ENCODE data around the gene CA10. TPM values are rescaled to one million over a fixed set of nuclear protein-coding genes. Genes with fewer than 3 reads are reported as not detected.

Gene CA10
- total RNA-seq, 1 donor from 2014 or later, result 10.4 TPM

DNA sequence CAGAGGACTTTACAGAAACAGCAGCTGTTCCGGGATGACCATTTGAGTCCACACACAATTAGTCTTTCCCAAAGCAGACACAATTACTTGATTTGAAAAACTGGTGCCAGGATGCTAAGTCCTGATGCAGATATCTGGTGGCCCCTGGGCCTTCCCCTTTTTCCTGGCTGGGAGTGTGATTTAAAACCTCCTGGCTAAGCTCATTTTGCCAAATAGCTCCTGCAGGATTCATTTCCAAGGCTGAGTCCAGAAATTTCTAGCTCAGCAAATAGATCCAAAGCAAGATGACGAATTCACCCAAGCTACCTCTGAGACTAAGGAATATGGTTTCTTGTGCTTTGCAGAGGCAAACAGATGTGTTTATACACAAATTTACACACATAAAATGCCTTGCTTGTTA, 422.2 kb downstream of the CA10 start:
- H3K27me3 ChIP-seq (ENCODE audit: control insufficient read depth in 3 of 3, insufficient read depth in 3 of 3, low read length in 3 of 3), result no peaks in the 10 kb centered on the region
- no peaks in the 10 kb centered on the region for H3K4me1 ChIP-seq (ENCODE audit: control insufficient read depth in 3 of 3, insufficient read depth in 3 of 3, low read length in 3 of 3)
- no peak overlapping the region for H3K9ac ChIP-seq (ENCODE audit: low read depth in 1 of 3, low read length in 3 of 3)
- H3K4me3 ChIP-seq (ENCODE audit: low read length in 3 of 3), result no peak overlapping the region
- no peaks in the 10 kb centered on the region for H3K9me3 ChIP-seq (ENCODE audit: control insufficient read depth in 3 of 3, low read length in 3 of 3)
- no peaks in the 10 kb centered on the region for H3K36me3 ChIP-seq (ENCODE audit: control insufficient read depth in 3 of 3, insufficient read depth in 3 of 3, low read length in 3 of 3)
- H3K27ac ChIP-seq (ENCODE audit: low read depth, low read length), result no peak overlapping the region

DNA sequence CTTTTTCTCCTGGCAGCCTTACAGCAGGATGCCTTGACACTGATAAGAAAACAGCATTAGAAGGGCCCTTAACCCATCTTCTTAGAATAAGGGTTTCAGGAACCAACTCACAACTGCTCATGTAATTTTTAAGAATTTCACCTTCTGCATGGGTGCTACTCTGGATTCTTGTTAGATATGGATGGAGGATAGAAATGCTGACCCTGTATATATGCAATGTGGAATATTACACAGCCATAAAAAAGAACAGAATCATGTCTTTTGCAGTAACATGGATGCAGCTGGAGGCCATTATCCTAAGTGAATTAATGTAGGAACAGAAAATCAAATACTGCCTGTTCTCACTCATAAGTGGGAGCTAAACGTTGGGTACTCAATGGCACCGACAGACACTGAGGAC, 423.5 kb downstream of the CA10 start:
- Histone ChIP-seq H3K9ac (ENCODE audit: low read depth in 1 of 3, low read length in 3 of 3) (no peak overlapping the region), H3K4me1 (ENCODE audit: control insufficient read depth in 3 of 3, insufficient read depth in 3 of 3, low read length in 3 of 3) (no peaks in the 10 kb centered on the region), H3K4me3 (ENCODE audit: low read length in 3 of 3) (no peak overlapping the region), H3K36me3 (ENCODE audit: control insufficient read depth in 3 of 3, insufficient read depth in 3 of 3, low read length in 3 of 3) (no peaks in the 10 kb centered on the region), H3K9me3 (ENCODE audit: control insufficient read depth in 3 of 3, low read length in 3 of 3) (no peaks in the 10 kb centered on the region), H3K27me3 (ENCODE audit: control insufficient read depth in 3 of 3, insufficient read depth in 3 of 3, low read length in 3 of 3) (no peaks in the 10 kb centered on the region), H3K27ac (ENCODE audit: low read depth, low read length) (no peak overlapping the region)

DNA sequence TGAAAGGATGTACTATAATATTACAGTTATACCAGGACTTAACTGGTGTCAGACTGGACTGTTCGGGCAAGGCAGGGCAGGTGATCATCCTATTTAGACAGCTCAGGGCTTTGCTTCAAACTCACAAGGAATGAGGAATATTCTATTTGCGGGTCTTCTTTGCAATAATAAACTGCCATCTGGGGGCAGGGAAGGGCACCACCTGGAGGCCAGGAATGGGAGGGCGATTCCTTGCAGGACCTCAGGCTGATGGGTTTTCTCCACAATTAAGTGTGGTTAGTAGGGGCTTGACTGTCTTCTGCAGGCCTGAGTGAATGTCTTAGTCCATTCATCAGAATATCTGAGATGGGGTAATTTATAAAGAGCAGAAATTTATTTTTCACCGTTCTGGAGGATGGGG, 424.1 kb downstream of the CA10 start:
- Histone ChIP-seq H3K4me3 (ENCODE audit: low read length in 3 of 3) (no peak overlapping the region), H3K9me3 (ENCODE audit: control insufficient read depth in 3 of 3, low read length in 3 of 3) (no peaks in the 10 kb centered on the region), H3K9ac (ENCODE audit: low read depth in 1 of 3, low read length in 3 of 3) (no peak overlapping the region), H3K27me3 (ENCODE audit: control insufficient read depth in 3 of 3, insufficient read depth in 3 of 3, low read length in 3 of 3) (no peaks in the 10 kb centered on the region), H3K4me1 (ENCODE audit: control insufficient read depth in 3 of 3, insufficient read depth in 3 of 3, low read length in 3 of 3) (no peaks in the 10 kb centered on the region), H3K27ac (ENCODE audit: low read depth, low read length) (no peak overlapping the region), H3K36me3 (ENCODE audit: control insufficient read depth in 3 of 3, insufficient read depth in 3 of 3, low read length in 3 of 3) (no peaks in the 10 kb centered on the region)

DNA sequence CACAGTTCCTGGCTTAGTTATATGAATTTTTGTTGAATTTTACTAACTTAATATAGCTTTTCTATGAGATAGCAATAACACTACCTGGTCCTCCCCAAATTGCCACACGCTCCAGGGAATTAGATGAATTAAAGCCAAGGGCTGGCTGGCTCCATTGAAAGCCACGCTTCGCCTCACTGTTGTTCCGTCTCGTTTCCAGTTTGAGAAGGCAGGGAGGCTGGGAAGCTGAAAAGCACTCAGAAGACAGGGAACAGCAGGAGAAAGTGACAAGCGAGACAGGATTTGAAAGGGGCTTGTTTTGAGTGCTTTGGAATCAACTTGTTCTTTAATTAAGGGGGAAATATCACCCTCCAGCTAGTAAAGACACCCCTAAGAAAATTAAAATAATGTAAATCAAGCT, 425.3 kb downstream of the CA10 start:
- no peak overlapping the region for H3K4me3 ChIP-seq (ENCODE audit: low read length in 3 of 3)
- no peak overlapping the region for H3K9ac ChIP-seq (ENCODE audit: low read depth in 1 of 3, low read length in 3 of 3)
- H3K27ac ChIP-seq (ENCODE audit: low read depth, low read length), result no peak overlapping the region
- no peaks in the 10 kb centered on the region for H3K27me3 ChIP-seq (ENCODE audit: control insufficient read depth in 3 of 3, insufficient read depth in 3 of 3, low read length in 3 of 3)
- no peaks in the 10 kb centered on the region for H3K4me1 ChIP-seq (ENCODE audit: control insufficient read depth in 3 of 3, insufficient read depth in 3 of 3, low read length in 3 of 3)
- no peaks in the 10 kb centered on the region for H3K36me3 ChIP-seq (ENCODE audit: control insufficient read depth in 3 of 3, insufficient read depth in 3 of 3, low read length in 3 of 3)
- H3K9me3 ChIP-seq (ENCODE audit: control insufficient read depth in 3 of 3, low read length in 3 of 3), result no peaks in the 10 kb centered on the region

DNA sequence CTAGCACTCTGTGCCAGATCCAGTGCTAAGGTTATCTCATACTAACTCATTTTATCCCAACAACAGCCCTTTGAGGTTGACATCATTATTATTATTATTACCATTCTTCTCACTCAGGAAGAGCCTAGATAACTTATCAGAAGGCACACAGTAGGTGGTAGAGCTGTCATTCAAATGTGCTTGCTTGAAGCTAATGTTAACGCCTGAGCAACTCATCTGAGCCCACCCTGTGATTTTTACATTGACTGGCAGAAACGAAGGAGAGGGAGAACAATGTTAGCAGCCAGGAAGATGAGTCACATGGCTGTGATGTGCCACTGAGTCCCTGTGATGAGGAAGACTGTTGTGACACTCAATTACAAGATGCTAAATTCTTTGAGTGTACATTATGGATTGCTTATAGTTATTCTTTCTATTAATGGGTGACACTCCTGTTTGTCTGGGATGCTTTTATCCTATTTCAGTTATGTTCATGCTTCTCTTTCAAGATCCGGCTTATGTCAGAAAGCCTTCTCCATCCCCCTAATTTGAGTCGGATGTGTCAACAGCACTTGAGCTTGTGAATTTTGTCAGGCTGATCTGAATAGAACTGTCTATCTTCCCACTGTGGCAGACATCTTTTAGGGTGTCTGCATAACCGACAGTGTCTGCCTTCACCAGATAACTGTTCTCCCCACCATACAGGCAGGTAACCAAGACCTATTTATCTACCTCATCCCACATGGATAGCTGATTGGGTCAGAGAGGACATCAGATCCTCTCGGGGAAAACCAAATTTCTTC, 426.4 kb downstream of the CA10 start:
- no peak overlapping the region for H3K9ac ChIP-seq (ENCODE audit: low read depth in 1 of 3, low read length in 3 of 3)
- H3K27me3 ChIP-seq (ENCODE audit: control insufficient read depth in 3 of 3, insufficient read depth in 3 of 3, low read length in 3 of 3), result no peaks in the 10 kb centered on the region
- no peaks in the 10 kb centered on the region for H3K36me3 ChIP-seq (ENCODE audit: control insufficient read depth in 3 of 3, insufficient read depth in 3 of 3, low read length in 3 of 3)
- H3K27ac ChIP-seq (ENCODE audit: low read depth, low read length), result no peak overlapping the region
- H3K4me1 ChIP-seq (ENCODE audit: control insufficient read depth in 3 of 3, insufficient read depth in 3 of 3, low read length in 3 of 3), result no peaks in the 10 kb centered on the region
- H3K4me3 ChIP-seq (ENCODE audit: low read length in 3 of 3), result no peak overlapping the region
- H3K9me3 ChIP-seq (ENCODE audit: control insufficient read depth in 3 of 3, low read length in 3 of 3), result no peaks in the 10 kb centered on the region

DNA sequence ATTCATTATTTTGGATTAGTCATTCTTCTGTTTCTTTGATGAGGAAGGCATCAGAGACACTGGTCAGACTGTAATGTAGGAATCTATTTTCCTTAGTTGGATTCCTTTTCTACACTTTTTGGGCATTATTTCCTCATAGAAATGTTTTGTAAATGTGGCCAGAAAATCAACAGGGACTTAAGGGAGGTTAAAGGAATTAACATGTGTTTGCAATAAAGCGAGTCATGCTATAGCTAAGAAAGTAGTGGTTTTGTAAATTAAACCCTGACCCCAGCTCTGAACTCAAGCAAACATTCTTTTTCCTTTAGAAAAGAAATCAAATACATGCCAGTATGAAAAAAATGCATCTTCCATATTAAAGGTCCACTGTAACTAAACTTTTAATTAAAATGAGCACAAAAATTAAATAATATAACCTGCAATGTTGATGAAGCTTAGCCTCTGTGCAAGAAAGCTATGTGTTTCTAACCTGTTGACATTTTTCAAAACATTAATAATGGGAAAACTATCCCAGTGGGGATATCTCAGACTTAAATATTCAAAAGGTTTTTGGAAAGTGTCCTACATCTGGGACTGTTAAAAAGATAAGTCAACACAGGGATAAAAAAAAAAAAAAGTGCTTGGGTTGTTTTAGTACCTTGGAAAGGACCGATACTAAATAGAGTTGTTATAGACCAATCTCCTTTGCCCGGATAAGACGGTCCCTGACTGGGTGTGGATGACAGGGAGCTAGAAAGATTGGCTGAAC, 428.0 kb downstream of the CA10 start:
- Histone ChIP-seq H3K4me1 (ENCODE audit: control insufficient read depth in 3 of 3, insufficient read depth in 3 of 3, low read length in 3 of 3) (no peaks in the 10 kb centered on the region), H3K27me3 (ENCODE audit: control insufficient read depth in 3 of 3, insufficient read depth in 3 of 3, low read length in 3 of 3) (no peaks in the 10 kb centered on the region), H3K9ac (ENCODE audit: low read depth in 1 of 3, low read length in 3 of 3) (no peak overlapping the region)

DNA sequence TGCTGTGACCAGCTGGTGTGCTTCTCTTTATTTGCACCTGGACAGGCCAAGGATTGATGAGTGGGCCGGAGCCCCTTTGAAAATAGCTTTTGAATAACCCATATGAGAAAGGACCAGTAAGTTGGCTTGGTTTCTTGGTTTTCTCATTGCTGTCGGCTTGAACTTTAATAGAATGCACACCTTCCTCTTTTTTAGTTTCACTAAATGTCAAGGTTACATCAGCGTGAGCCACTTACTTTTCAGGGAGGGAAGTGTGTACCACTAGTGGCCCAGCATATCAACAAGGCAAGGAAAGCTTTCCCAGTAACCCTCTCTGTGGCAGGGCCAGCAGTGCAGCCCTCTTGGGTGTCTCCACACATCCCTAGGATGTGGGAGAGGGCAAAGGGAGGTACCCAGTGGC, 433.3 kb downstream of the CA10 start:
- H3K9ac ChIP-seq (ENCODE audit: low read depth in 1 of 3, low read length in 3 of 3), result no peak overlapping the region
- no peaks in the 10 kb centered on the region for H3K9me3 ChIP-seq (ENCODE audit: control insufficient read depth in 3 of 3, low read length in 3 of 3)
- no peaks in the 10 kb centered on the region for H3K27me3 ChIP-seq (ENCODE audit: control insufficient read depth in 3 of 3, insufficient read depth in 3 of 3, low read length in 3 of 3)
- H3K36me3 ChIP-seq (ENCODE audit: control insufficient read depth in 3 of 3, insufficient read depth in 3 of 3, low read length in 3 of 3), result no peaks in the 10 kb centered on the region
- no peak overlapping the region for H3K4me3 ChIP-seq (ENCODE audit: low read length in 3 of 3)
- no peak overlapping the region for H3K27ac ChIP-seq (ENCODE audit: low read depth, low read length)
- H3K4me1 ChIP-seq (ENCODE audit: control insufficient read depth in 3 of 3, insufficient read depth in 3 of 3, low read length in 3 of 3), result no peaks in the 10 kb centered on the region

More for the DNA sequence above, 428.0 kb downstream of the CA10 start:
- Histone ChIP-seq H3K4me3 (ENCODE audit: low read length in 3 of 3) (no peak overlapping the region), H3K9me3 (ENCODE audit: control insufficient read depth in 3 of 3, low read length in 3 of 3) (no peaks in the 10 kb centered on the region), H3K36me3 (ENCODE audit: control insufficient read depth in 3 of 3, insufficient read depth in 3 of 3, low read length in 3 of 3) (no peaks in the 10 kb centered on the region), H3K27ac (ENCODE audit: low read depth, low read length) (no peak overlapping the region)

DNA sequence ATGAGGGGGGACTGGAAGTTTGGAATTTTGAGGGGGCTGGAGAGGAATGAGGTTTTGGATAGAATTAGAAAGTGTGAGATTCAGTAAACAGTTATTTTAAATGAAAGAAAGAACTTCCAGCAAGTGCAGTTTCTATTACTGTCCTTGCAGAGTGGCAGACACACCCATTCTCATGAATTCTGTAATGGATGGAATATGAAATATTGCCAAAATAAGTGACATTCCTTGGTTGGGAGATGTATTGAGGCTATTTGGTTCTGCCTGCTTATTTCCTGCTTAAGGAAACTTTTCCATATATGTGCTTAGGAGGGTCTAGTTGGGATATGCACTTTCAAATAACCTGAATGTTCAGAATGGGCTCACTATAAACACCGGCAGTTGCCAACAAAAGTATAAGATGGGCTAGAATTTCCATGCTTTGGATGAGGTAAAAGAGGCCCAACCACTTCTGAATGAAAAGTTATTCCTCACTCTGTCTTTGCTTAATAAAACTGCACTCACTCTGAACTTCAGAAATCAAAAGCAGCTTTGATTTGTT, 434.4 kb downstream of the CA10 start:
- Histone ChIP-seq H3K4me1 (ENCODE audit: control insufficient read depth in 3 of 3, insufficient read depth in 3 of 3, low read length in 3 of 3) (no peaks in the 10 kb centered on the region), H3K9ac (ENCODE audit: low read depth in 1 of 3, low read length in 3 of 3) (no peak overlapping the region), H3K4me3 (ENCODE audit: low read length in 3 of 3) (no peak overlapping the region), H3K27ac (ENCODE audit: low read depth, low read length) (no peak overlapping the region), H3K9me3 (ENCODE audit: control insufficient read depth in 3 of 3, low read length in 3 of 3) (no peaks in the 10 kb centered on the region), H3K36me3 (ENCODE audit: control insufficient read depth in 3 of 3, insufficient read depth in 3 of 3, low read length in 3 of 3) (no peaks in the 10 kb centered on the region), H3K27me3 (ENCODE audit: control insufficient read depth in 3 of 3, insufficient read depth in 3 of 3, low read length in 3 of 3) (no peaks in the 10 kb centered on the region)

DNA sequence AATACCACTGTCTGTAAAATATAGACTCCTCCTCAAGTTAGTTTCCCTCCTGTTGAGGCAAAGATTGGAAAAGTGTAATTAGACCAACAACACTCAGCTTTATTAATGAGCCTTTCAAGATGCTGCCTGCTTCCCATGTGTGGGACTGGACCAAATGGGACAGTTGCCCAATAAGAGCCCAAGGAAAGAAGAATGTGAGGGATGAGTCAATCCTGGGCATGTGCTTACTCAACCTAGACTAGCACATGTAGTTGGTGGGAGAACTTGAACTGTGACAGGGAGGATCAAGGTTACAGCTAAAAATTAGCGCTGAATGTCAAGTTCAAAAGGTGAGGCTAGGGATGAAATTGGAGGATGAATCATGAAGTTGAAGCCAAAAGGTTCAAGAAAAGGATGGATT, 435.5 kb downstream of the CA10 start:
- H3K4me3 ChIP-seq (ENCODE audit: low read length in 3 of 3), result no peak overlapping the region
- no peaks in the 10 kb centered on the region for H3K27me3 ChIP-seq (ENCODE audit: control insufficient read depth in 3 of 3, insufficient read depth in 3 of 3, low read length in 3 of 3)
- H3K27ac ChIP-seq (ENCODE audit: low read depth, low read length), result no peak overlapping the region
- H3K9ac ChIP-seq (ENCODE audit: low read depth in 1 of 3, low read length in 3 of 3), result no peak overlapping the region
- H3K4me1 ChIP-seq (ENCODE audit: control insufficient read depth in 3 of 3, insufficient read depth in 3 of 3, low read length in 3 of 3), result no peaks in the 10 kb centered on the region
- H3K36me3 ChIP-seq (ENCODE audit: control insufficient read depth in 3 of 3, insufficient read depth in 3 of 3, low read length in 3 of 3), result no peaks in the 10 kb centered on the region
- no peaks in the 10 kb centered on the region for H3K9me3 ChIP-seq (ENCODE audit: control insufficient read depth in 3 of 3, low read length in 3 of 3)

DNA sequence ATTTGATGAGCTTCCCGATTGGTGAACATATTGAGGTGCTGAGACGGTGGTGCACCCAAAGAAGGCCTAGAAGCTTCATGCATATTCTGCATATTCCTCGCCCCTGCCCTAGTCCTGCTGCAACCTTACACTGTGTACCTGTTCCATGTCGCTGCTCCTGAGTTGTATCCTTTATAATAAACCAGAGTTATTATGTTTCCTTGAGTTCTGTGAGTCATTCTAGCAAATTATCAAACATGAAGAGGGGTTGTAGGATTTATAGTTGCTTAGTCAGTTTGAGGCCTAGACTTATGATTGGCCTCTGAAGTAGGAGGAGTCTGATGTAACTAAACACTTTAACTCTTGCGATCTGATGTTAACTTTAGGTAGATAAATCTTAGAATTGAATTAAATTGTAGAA, 436.8 kb downstream of the CA10 start:
- no peak overlapping the region for H3K27ac ChIP-seq (ENCODE audit: low read depth, low read length)
- no peaks in the 10 kb centered on the region for H3K4me1 ChIP-seq (ENCODE audit: control insufficient read depth in 3 of 3, insufficient read depth in 3 of 3, low read length in 3 of 3)
- H3K9me3 ChIP-seq (ENCODE audit: control insufficient read depth in 3 of 3, low read length in 3 of 3), result no peaks in the 10 kb centered on the region
- no peaks in the 10 kb centered on the region for H3K27me3 ChIP-seq (ENCODE audit: control insufficient read depth in 3 of 3, insufficient read depth in 3 of 3, low read length in 3 of 3)
- no peaks in the 10 kb centered on the region for H3K36me3 ChIP-seq (ENCODE audit: control insufficient read depth in 3 of 3, insufficient read depth in 3 of 3, low read length in 3 of 3)
- H3K4me3 ChIP-seq (ENCODE audit: low read length in 3 of 3), result no peak overlapping the region
- H3K9ac ChIP-seq (ENCODE audit: low read depth in 1 of 3, low read length in 3 of 3), result no peak overlapping the region
